Measurements from ENCODE around the gene CEP128.

DNA sequence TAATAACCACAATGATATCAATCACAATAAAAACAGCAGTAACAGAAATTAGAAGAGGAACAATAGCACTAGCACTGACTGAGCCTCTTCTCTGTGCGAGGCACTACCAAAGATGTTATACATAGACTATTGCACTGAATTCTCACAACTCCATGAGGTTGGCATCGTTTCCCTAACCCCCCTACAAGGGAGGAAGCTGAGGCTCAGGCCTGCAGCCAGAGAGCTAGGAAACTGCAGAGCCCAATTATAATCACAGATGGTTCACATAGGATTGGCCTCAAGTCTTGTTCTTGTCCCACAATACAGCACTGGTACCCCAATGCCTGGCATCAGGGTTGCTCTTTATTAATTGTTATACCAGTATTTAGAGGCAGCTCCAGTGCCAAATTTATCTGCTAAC is 278.0 kb downstream of the CEP128 start:
- TF ChIP-seq, protein P1, sequence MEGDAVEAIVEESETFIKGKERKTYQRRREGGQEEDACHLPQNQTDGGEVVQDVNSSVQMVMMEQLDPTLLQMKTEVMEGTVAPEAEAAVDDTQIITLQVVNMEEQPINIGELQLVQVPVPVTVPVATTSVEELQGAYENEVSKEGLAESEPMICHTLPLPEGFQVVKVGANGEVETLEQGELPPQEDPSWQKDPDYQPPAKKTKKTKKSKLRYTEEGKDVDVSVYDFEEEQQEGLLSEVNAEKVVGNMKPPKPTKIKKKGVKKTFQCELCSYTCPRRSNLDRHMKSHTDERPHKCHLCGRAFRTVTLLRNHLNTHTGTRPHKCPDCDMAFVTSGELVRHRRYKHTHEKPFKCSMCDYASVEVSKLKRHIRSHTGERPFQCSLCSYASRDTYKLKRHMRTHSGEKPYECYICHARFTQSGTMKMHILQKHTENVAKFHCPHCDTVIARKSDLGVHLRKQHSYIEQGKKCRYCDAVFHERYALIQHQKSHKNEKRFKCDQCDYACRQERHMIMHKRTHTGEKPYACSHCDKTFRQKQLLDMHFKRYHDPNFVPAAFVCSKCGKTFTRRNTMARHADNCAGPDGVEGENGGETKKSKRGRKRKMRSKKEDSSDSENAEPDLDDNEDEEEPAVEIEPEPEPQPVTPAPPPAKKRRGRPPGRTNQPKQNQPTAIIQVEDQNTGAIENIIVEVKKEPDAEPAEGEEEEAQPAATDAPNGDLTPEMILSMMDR (IDR thresholded peaks at IDR 0.05), result no peak
- TF ChIP-seq POLR2A (IDR thresholded peaks at IDR 0.05), result no peak
